MM.1S (cell line): Measurements from ENCODE around the gene ITGB2.

Experiments used
- DNase-seq: peaks from one replicate; pipeline ENCODE4 v3.0.0-alpha.2; 2015
- H2AFZ ChIP-seq: fragments of 300-600 bp; sonication (generic); 2 replicates; pipeline ENCODE4 v1.6.0; 2016; ENCODE audit warnings: antibody characterized with exemption, low read length
- H3F3A ChIP-seq: fragments of 300-600 bp; sonication (generic); 2 replicates; pipeline ENCODE4 v1.6.1; 2016; ENCODE audit warnings: mild to moderate bottlenecking, antibody characterized with exemption, low read length, moderate library complexity, mixed read lengths; ENCODE audit not compliant: insufficient read depth
- H3K27ac ChIP-seq: fragments of 300-600 bp; sonication (generic); 2 replicates; pipeline ENCODE4 v1.5.1; 2016; ENCODE audit warnings: mild to moderate bottlenecking, low read length
- H3K27me3 ChIP-seq: fragments of 300-600 bp; sonication (generic); replicated peaks from 2 replicates; pipeline ENCODE4 v1.6.0; 2016; ENCODE audit warnings: low read length; ENCODE audit not compliant: insufficient read depth
- H3K36me3 ChIP-seq: fragments of 300-600 bp; sonication (generic); replicated peaks from 2 replicates; pipeline ENCODE4 v1.6.1; 2016; ENCODE audit warnings: mild to moderate bottlenecking, low read length, mixed read lengths; ENCODE audit not compliant: insufficient read depth
- H3K4me1 ChIP-seq: fragments of 300-600 bp; sonication (generic); 2 replicates; pipeline ENCODE4 v1.6.1; 2016; ENCODE audit warnings: low read length, mixed read lengths
- H3K4me2 ChIP-seq: fragments of 300-600 bp; sonication (generic); 2 replicates; pipeline ENCODE4 v1.6.0; 2016; ENCODE audit warnings: low read depth, low read length
- H3K4me3 ChIP-seq: fragments of 300-600 bp; sonication (generic); 2 replicates; pipeline ENCODE4 v1.5.1; 2016; ENCODE audit warnings: low read length, mixed read lengths
- H3K79me2 ChIP-seq: fragments of 300-600 bp; sonication (generic); 2 replicates; pipeline ENCODE4 v1.6.1; 2016; ENCODE audit warnings: mixed run types, low read length, mixed read lengths
- H3K9ac ChIP-seq: fragments of 300-600 bp; sonication (generic); 2 replicates; pipeline ENCODE4 v1.6.1; 2016; ENCODE audit warnings: low read length, mixed read lengths
- H3K9me2 ChIP-seq: fragments of 300-600 bp; sonication (generic); replicated peaks from 2 replicates; pipeline ENCODE4 v1.6.1; 2016; ENCODE audit warnings: mild to moderate bottlenecking, low read length, mixed read lengths; ENCODE audit not compliant: insufficient read depth
- H3K9me3 ChIP-seq: fragments of 300-600 bp; sonication (generic); replicated peaks from 2 replicates; pipeline ENCODE4 v1.6.1; 2016; ENCODE audit warnings: mild to moderate bottlenecking, low read length, mixed read lengths; ENCODE audit not compliant: insufficient read depth
- H4K20me1 ChIP-seq: fragments of 300-600 bp; sonication (generic); 2 replicates; pipeline ENCODE4 v1.6.1; 2016; ENCODE audit warnings: mild to moderate bottlenecking, low read length, moderate library complexity, mixed read lengths; ENCODE audit not compliant: insufficient read depth
- CTCF ChIP-seq: fragments of 300-600 bp; sonication (generic); IDR thresholded peaks from 2 replicates; pipeline ENCODE4 v1.5.1; 2016; ENCODE audit warnings: antibody characterized with exemption, low read length, mixed read lengths
- EZH2 ChIP-seq: fragments of 300-600 bp; sonication (generic); optimal IDR thresholded peaks from 2 replicates; pipeline ENCODE3; 2017; ENCODE audit warnings: low read depth, mild to moderate bottlenecking, antibody characterized with exemption, low read length, mixed read lengths
- EZH2phosphoT487 ChIP-seq: fragments of 300-600 bp; sonication (generic); IDR thresholded peaks from 2 replicates; pipeline ENCODE4 v1.6.1; 2018; ENCODE audit warnings: antibody characterized with exemption, low read length

ITGB2 gene

DNA sequence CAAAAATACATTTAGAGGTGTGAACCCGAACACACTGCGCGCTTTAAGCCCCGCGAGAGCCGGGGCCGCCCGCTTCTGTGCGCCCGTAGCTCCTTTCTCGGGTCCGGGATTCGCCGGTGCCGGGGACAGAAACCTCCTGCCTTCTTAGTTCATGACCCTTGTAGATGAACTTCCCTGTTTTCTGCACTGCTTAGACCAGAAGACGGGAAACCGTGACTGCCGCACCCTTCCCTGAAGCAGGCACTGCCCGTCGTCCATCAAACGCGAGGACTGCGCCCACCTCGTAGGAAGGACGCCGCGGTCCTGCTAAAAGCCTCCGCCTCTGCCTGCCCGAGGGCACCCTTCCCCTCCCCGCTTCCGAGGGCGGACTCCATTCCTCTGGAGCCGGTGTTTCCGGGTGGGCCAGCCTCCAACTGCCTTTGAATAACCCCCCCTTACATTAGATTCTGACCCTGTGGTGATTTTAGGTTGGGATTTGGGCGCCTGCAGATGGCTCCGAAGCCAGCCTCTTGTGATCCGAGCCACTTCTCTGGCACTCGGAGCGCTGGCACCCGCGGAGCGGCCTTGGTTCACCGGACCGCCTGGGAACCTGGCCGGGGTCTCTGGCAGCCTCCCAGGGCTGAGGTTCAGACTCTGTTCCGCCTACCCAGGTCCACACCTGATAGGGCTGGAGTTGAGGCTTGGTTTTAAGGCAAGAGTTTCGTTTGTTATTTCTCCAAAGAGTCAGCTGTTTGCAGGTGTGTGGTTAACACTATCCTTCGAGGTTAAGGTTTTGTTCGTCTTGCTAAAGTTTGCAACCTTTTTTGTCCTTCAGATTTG, 46.0 kb downstream of the ITGB2 start:
- H3K9me3 ChIP-seq = no peaks in the 10 kb centered on the region
- peak overlapping the region; percentile 39 for H3K9ac ChIP-seq
- H2AFZ ChIP-seq = peak overlapping the region; percentile 87
- peak overlapping the region; percentile 78 for H3K4me3 ChIP-seq
- peaks cover 28% of the 10 kb centered on the region for H3K4me1 ChIP-seq
- H4K20me1 ChIP-seq = peaks cover 10% of the 10 kb centered on the region; the same call in 1 of the 2 replicates
- H3K36me3 ChIP-seq = no peaks in the 10 kb centered on the region
- H3K79me2 ChIP-seq = peaks cover 34% of the 10 kb centered on the region
- TF ChIP-seq EZH2phosphoT487 = no peak
- TF ChIP-seq EZH2 = no peak
- TF ChIP-seq CTCF = no peak
- peaks cover 19% of the 10 kb centered on the region for H3F3A ChIP-seq
- H3K4me2 ChIP-seq = peak overlapping the region; percentile 90
- DNase-seq = peak; percentile 75
- H3K27me3 ChIP-seq = peaks cover 23% of the 10 kb centered on the region
- peak overlapping the region; percentile 70 for H3K27ac ChIP-seq
- H3K9me2 ChIP-seq = no peaks in the 10 kb centered on the region

GRCh38 chr21:44874240-44874496, 46.5 kb downstream of the ITGB2 start:
- Histone ChIP-seq H3K36me3 (no peaks in the 10 kb centered on the region), H3K4me2 (peak overlapping the region; percentile 90), H3F3A (peaks cover 19% of the 10 kb centered on the region), H2AFZ (peak overlapping the region; percentile 87), H3K9me2 (no peaks in the 10 kb centered on the region), H3K27ac (peak overlapping the region; percentile 70; the same call in 1 of the 2 replicates), H4K20me1 (peaks cover 10% of the 10 kb centered on the region; the same call in 1 of the 2 replicates), H3K4me1 (peaks cover 28% of the 10 kb centered on the region), H3K27me3 (peaks cover 20% of the 10 kb centered on the region), H3K9ac (peak overlapping the region; percentile 39), H3K79me2 (peaks cover 40% of the 10 kb centered on the region), H3K9me3 (no peaks in the 10 kb centered on the region), H3K4me3 (peak overlapping the region; percentile 78)
- DNase-seq = no peak
- TF ChIP-seq EZH2phosphoT487 (no peak), CTCF (no peak), EZH2 (no peak)

DNA sequence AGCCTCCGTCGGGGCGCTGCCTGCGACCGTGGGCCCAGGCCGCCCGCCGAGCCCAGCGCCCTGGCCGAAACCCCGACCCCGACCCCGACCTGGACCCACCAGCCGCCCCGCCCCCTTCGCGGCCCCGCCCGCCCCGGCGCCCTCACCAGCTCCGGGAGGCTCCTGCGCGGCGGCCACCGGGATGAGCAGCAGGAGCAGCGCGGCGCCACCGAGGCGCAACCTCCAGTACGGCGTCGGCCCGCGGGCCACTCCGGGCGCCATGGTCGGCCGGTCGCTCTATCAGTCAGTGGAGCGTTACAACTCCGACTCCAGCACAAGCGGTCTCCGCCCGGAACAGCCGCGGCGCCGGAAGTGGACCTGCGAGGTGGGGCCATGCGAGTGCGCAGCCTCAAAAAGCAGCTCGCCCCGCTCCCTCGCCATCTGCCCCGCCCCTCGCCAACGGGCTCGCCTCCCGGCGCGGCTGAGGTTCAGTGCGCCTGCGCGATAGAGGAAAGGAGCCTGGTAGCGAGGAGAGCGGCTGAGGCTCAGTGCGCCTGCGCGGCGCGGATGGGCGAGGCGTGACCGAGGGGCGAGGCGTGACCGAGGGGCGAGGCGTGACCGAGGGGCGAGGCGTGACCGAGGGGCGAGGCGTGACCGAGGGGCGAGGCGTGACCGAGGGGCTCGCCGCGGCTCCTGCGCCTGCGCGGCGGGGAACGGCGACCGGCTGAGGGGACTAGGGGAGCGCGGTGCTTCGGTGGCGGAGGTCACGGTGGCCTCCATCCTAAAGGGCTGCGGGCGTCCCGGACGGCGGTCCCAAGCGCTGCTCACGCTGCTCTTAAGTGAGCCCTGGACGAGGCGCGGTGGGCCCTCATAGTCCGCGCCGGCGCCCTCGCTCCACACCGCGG, 47.1 kb downstream of the ITGB2 start, which contains the start of gene PTTG1IP:
Gene PTTG1IP, minus strand, starts transcription at position 335 of the 884 bp plus-strand sequence. Its CDS starts 74 bp downstream, at position 261.
- Histone ChIP-seq H3K79me2 (peaks cover 46% of the 10 kb centered on the region), H4K20me1 (peaks cover 16% of the 10 kb centered on the region), H3K36me3 (no peaks in the 10 kb centered on the region), H3K4me3 (peak within 1 kb of the TSS; percentile 78), H3K9me2 (no peaks in the 10 kb centered on the region), H3K27me3 (peaks cover 14% of the 10 kb centered on the region), H3F3A (peaks cover 19% of the 10 kb centered on the region), H3K4me2 (peak within 1 kb of the TSS; percentile 97), H3K9ac (peak within 1 kb of the TSS; percentile 52), H3K9me3 (no peaks in the 10 kb centered on the region), H3K27ac (peak within 1 kb of the TSS; percentile 70; the same call in 1 of the 2 replicates), H3K4me1 (peaks cover 28% of the 10 kb centered on the region), H2AFZ (peak within 1 kb of the TSS; percentile 87)
- no peak for TF ChIP-seq EZH2phosphoT487
- no peak for TF ChIP-seq CTCF
- no peak for TF ChIP-seq EZH2
- peak; percentile 100 for DNase-seq
